Pancreas (tissue), 10 donors: ENCODE data around the gene SPTSSB. TPM values are rescaled to one million over a fixed set of nuclear protein-coding genes. Genes with fewer than 3 reads are reported as not detected.

ENCODE experiments used
- ATAC-seq, 4 donors: fragments of 200-7000 bp; cut with Tn5 transposase; one replicate each; pipeline versions ENCODE4 v1.8.0 to v1.9.1; 2020; ENCODE audit warnings: mild to moderate bottlenecking in 4 of 4, moderate library complexity in 4 of 4
- DNase-seq, 6 donors: peaks; one replicate each; pipeline ENCODE4 v3.0.0-alpha.2; 2020
- FAIRE-seq: peaks from 2 replicates; lab custom pipeline; 2012; peaks lifted over from hg19 to GRCh38; lab: Jason Lieb, UNC
- H3K27ac ChIP-seq, 4 donors: fragments of 200-600 bp; sonication (generic); 1 replicate in 3 of 4; 2 replicates in 1 of 4; pipeline versions ENCODE4 v1.5.0 to v1.8.0; 2020
- H3K27me3 ChIP-seq, 4 donors: fragments of 200-600 bp; one replicate each; pipeline ENCODE4 v1.8.0; 2021
- H3K36me3 ChIP-seq, 3 donors: fragments of 200-600 bp; sonication (generic) in 1 of 3; one replicate each; pipeline versions ENCODE4 v1.5.0 to v1.8.0; 2020 to 2021
- H3K4me1 ChIP-seq, 3 donors: fragments of 200-600 bp; one replicate each; pipeline ENCODE4 v1.8.0; 2021
- H3K4me3 ChIP-seq, 4 donors: fragments of 200-600 bp; sonication (generic) in 2 of 4; one replicate each; pipeline versions ENCODE4 v1.5.0 to v1.8.0; 2020 to 2021
- H3K9me3 ChIP-seq, 4 donors: fragments of 200-600 bp; one replicate each; pipeline ENCODE4 v1.8.0; 2021
- CTCF ChIP-seq, 4 donors: fragments of 200-600 bp; sonication (generic) in 3 of 4; IDR thresholded peaks; one replicate each; pipeline versions ENCODE4 v1.5.0 to v1.8.0; 2021; ENCODE audit warnings: antibody characterized with exemption in 4 of 4
- WGBS, 2 donors: extraction: QIAGEN DNeasy Blood & Tissue Kit; methylation state at CpG; one replicate each; pipeline ENCODE4 v1.1.7; 2013; 5-methylcytosine and 5-hydroxymethylcytosine counted together
- intact Hi-C, 3 donors: fragments of 100-400 bp; cut with DNase I; formaldehyde crosslinking; loops; one replicate each; pipeline versions ENCODE4 v1.11.1 to v1.14.2; 2022
- polyA plus RNA-seq, 2 donors: library from polyadenylated mRNA; stranded (reverse); fragments of 200-250 nt; gene quantifications; one replicate each; pipeline ENCODE4 v1.2.3, GENCODE V29; 2013
- total RNA-seq, 6 donors: library from RNA; stranded (reverse); fragmentation: NEBNext Ultra II Directional in 4 of 6; extraction: Animal tissue kit (Norgen Biotek cat#: 25700) in 4 of 6; gene quantifications; one replicate each; pipeline versions ENCODE4 v1.2.1 to v1.2.4, GENCODE V29; 2021 to 2023
- donor health status: healthy with polysubstance abuse.
- donor health status: DM: no; HTN: no; CAD: no; lungs with moderate emphysema.
- donor health status: DM: no; HTN: no; CAD: no.
- donor health status: control.
- donor health status: control.
- donor health status: Bipolar disorder and iron deficiency.
- donor health status: DM: yes; HTN: yes; CAD: no.
- donor health status: DM: no; HTN: no; CAD: no.
- donor health status: DM: no; HTN: no; CAD: no.
- donor health status: DM: yes; HTN: yes; CAD: no.

Gene SPTSSB
- total and polyA plus RNA-seq, 8 donors: 0.23 to 8.0 (median 1.3) TPM

- H3K4me1 ChIP-seq: no peaks in the 10 kb centered on the region
- H3K27me3 ChIP-seq: no peaks in the 10 kb centered on the region
- no peak for ATAC-seq
- no peaks in the 10 kb centered on the region for H3K9me3 ChIP-seq
- no peak for DNase-seq
- no peak for TF ChIP-seq CTCF (IDR thresholded peaks at IDR 0.05)
- no peak overlapping the region for H3K27ac ChIP-seq
- no peak for FAIRE-seq
- intact Hi-C loops: no loop called here
- H3K36me3 ChIP-seq: no peaks in the 10 kb centered on the region
- no peak overlapping the region for H3K4me3 ChIP-seq
These were observed 12.8 kb downstream of the SPTSSB start for GRCh38 chr3:161358488-161358887.

- H3K27ac ChIP-seq: no peak overlapping the region
- no peaks in the 10 kb centered on the region for H3K36me3 ChIP-seq
- no peaks in the 10 kb centered on the region for H3K9me3 ChIP-seq
- WGBS, 2 donors: 66 to 82% methylated on average over 1 of the region's 1 CpG
- intact Hi-C loops: no loop called here
- TF ChIP-seq CTCF (IDR thresholded peaks at IDR 0.05): no peak
- no peaks in the 10 kb centered on the region for H3K4me1 ChIP-seq
- no peak overlapping the region for H3K4me3 ChIP-seq
- no peaks in the 10 kb centered on the region for H3K27me3 ChIP-seq
- no peak for ATAC-seq
- FAIRE-seq: no peak
- no peak for DNase-seq
These were observed 15.0 kb downstream of the SPTSSB start for GRCh38 chr3:161356287-161356686.

GRCh38 chr3:161355508-161355907 lies 15.8 kb downstream of the SPTSSB start:
- ATAC-seq (no peak), DNase-seq (no peak), FAIRE-seq (no peak)
- H3K27me3 ChIP-seq: no peaks in the 10 kb centered on the region
- H3K4me1 ChIP-seq: no peaks in the 10 kb centered on the region
- H3K9me3 ChIP-seq: no peaks in the 10 kb centered on the region
- no peak for TF ChIP-seq CTCF (IDR thresholded peaks at IDR 0.05)
- H3K36me3 ChIP-seq: no peaks in the 10 kb centered on the region
- intact Hi-C loops: no loop called here
- H3K4me3 ChIP-seq: no peak overlapping the region
- H3K27ac ChIP-seq: no peak overlapping the region
- WGBS, 2 donors: 67 to 77% methylated on average over 1 of the region's 1 CpG

GRCh38 chr3:161354554-161354953 lies 16.8 kb downstream of the SPTSSB start:
- DNase-seq (no peak), ATAC-seq (no peak), FAIRE-seq (no peak)
- no peak overlapping the region for H3K4me3 ChIP-seq
- no peak for TF ChIP-seq CTCF (IDR thresholded peaks at IDR 0.05)
- H3K4me1 ChIP-seq: no peaks in the 10 kb centered on the region
- no peaks in the 10 kb centered on the region for H3K27me3 ChIP-seq
- H3K27ac ChIP-seq: no peak overlapping the region
- intact Hi-C loops: no loop called here
- WGBS, 2 donors: 67 to 78% methylated on average over 2 of the region's 2 CpGs
- H3K9me3 ChIP-seq: no peaks in the 10 kb centered on the region
- H3K36me3 ChIP-seq: no peaks in the 10 kb centered on the region

GRCh38 chr3:161351330-161351729 lies 20.0 kb downstream of the SPTSSB start:
- Histone ChIP-seq H3K36me3 (no peaks in the 10 kb centered on the region), H3K9me3 (no peaks in the 10 kb centered on the region), H3K4me1 (no peaks in the 10 kb centered on the region), H3K4me3 (no peak overlapping the region), H3K27me3 (no peaks in the 10 kb centered on the region), H3K27ac (no peak overlapping the region)
- ATAC-seq: no peak
- FAIRE-seq: no peak
- intact Hi-C loops: no loop called here
- WGBS, 2 donors: 84 to 94% methylated on average over 1 of the region's 1 CpG
- no peak for TF ChIP-seq CTCF (IDR thresholded peaks at IDR 0.05)
- no peak for DNase-seq
